ENCODE data around the gene GFER. TPM values are rescaled to one million over a fixed set of nuclear protein-coding genes. Genes with fewer than 3 reads are reported as not detected.

The GFER gene
- total RNA-seq, 1 experiment from 2014 or later: 57.3 TPM

DNA sequence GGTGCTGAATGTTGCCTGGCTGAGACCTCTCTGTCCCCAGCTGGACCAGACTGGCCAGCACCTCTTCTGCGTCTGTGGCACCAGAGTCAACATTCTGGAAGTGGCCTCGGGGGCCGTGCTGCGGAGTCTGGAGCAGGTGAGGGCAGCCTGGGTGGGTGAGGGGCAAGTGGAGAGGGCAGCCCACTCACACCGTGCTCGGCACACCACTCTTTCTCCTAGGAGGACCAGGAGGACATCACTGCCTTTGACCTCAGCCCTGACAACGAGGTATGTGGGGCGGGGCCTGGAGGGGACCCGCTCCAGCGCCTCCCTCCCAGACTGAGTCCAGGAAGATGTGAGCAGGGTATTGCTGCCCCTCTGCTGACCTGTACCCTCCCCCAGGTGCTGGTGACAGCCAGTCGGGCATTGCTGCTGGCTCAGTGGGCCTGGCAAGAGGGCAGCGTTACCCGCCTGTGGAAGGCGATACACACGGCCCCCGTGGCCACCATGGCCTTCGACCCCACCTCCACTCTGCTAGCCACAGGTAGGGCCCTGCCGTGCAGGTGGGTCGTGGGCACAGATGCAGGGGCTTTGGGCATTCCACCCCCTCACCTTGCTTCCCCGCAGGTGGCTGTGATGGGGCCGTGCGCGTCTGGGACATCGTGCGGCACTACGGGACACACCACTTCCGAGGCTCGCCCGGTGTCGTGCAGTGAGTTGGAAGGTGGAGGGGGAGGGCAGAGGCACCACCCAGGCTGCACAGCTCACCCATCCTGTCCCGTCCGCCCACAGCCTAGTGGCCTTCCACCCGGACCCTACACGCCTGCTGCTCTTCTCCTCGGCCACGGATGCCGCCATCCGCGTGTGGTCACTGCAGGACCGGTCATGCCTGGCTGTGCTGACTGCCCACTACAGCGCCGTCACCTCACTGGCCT, 9.6 kb upstream of the GFER start:
- TF ChIP-seq, protein P1, sequence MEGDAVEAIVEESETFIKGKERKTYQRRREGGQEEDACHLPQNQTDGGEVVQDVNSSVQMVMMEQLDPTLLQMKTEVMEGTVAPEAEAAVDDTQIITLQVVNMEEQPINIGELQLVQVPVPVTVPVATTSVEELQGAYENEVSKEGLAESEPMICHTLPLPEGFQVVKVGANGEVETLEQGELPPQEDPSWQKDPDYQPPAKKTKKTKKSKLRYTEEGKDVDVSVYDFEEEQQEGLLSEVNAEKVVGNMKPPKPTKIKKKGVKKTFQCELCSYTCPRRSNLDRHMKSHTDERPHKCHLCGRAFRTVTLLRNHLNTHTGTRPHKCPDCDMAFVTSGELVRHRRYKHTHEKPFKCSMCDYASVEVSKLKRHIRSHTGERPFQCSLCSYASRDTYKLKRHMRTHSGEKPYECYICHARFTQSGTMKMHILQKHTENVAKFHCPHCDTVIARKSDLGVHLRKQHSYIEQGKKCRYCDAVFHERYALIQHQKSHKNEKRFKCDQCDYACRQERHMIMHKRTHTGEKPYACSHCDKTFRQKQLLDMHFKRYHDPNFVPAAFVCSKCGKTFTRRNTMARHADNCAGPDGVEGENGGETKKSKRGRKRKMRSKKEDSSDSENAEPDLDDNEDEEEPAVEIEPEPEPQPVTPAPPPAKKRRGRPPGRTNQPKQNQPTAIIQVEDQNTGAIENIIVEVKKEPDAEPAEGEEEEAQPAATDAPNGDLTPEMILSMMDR (IDR thresholded peaks at IDR 0.05; ENCODE audit: insufficient read depth in 1 of 2, low read depth in 1 of 2, low read length in 1 of 2, severe bottlenecking in 1 of 2, unreplicated experiment in 1 of 2): no peak
- H3K4me3 ChIP-seq (ENCODE audit: low read depth, low read length): no peak overlapping the region
- no peak for DNase-seq
- no peaks in the 10 kb centered on the region for H3K9me3 ChIP-seq
- H3K4me3 Mint-ChIP-seq (ENCODE audit: unreplicated experiment): no peak overlapping the region
- peaks cover 9% of the 10 kb centered on the region for H3K4me1 Mint-ChIP-seq (ENCODE audit: low read depth, unreplicated experiment)
- H3K9me3 Mint-ChIP-seq (ENCODE audit: unreplicated experiment): no peaks in the 10 kb centered on the region
- BruUV-seq (replicated peaks): no TSS peak
- no peaks in the 10 kb centered on the region for H3K27me3 ChIP-seq (replicated peaks; ENCODE audit: control insufficient read depth, insufficient read depth, low read length)
- no peaks in the 10 kb centered on the region for H3K27me3 Mint-ChIP-seq (ENCODE audit: insufficient read depth, unreplicated experiment)
- H3K36me3 Mint-ChIP-seq (ENCODE audit: insufficient read depth, unreplicated experiment): peaks cover 26% of the 10 kb centered on the region
- intact Hi-C loops (cut with micrococcal nuclease; ENCODE audit: unreplicated experiment): no loop called here
- no peaks in the 10 kb centered on the region; the same call in 1 of the 2 replicates for H3K36me3 ChIP-seq (ENCODE audit: control insufficient read depth, insufficient read depth, low read length)
- ChIA-PET POLR2A (no interaction called here), CTCF (no interaction called here)
- H3K27ac Mint-ChIP-seq (ENCODE audit: unreplicated experiment): no peak overlapping the region
- H3K4me1 ChIP-seq: no peaks in the 10 kb centered on the region

DNA sequence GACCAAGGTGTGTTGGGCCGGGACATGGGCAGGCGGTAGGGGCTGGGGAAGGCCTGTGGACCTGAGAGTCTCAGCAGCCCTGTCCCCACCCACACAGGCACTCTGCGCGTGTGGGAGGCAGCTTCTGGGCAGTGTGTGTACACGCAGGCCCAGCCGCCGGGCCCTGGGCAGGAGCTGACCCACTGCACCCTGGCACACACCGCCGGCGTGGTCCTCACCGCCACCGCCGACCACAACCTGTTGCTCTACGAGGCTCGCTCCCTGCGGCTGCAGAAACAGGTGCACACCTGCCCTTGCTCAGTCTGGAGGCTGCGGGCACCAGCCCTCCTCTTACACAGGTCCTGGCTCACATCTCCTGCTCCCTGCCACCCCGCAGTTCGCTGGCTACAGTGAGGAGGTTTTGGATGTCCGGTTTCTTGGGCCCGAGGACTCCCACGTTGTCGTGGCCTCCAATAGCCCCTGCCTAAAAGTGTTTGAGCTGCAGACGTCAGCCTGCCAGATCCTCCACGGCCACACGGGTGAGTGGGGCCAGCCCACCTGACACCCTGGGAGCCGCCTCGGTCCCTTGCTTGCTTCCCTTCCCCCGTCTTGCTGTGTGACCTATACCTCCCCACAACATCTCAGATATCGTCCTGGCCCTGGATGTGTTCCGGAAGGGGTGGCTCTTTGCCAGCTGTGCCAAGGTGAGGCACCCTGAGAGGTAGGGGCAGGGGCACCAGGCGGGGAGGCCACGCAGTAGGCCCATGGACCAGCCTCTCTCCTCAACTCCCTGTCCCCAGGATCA, 8.4 kb upstream of the GFER start:
- no peak overlapping the region for H3K4me3 Mint-ChIP-seq (ENCODE audit: unreplicated experiment)
- H3K4me1 Mint-ChIP-seq (ENCODE audit: low read depth, unreplicated experiment): peaks cover 9% of the 10 kb centered on the region
- peaks cover 30% of the 10 kb centered on the region for H3K36me3 Mint-ChIP-seq (ENCODE audit: insufficient read depth, unreplicated experiment)
- no peaks in the 10 kb centered on the region for H3K9me3 Mint-ChIP-seq (ENCODE audit: unreplicated experiment)
- H3K27ac Mint-ChIP-seq (ENCODE audit: unreplicated experiment): no peak overlapping the region
- no peaks in the 10 kb centered on the region for H3K27me3 Mint-ChIP-seq (ENCODE audit: insufficient read depth, unreplicated experiment)
- H3K27me3 ChIP-seq (replicated peaks; ENCODE audit: control insufficient read depth, insufficient read depth, low read length): no peaks in the 10 kb centered on the region
- ChIA-PET POLR2A (no interaction called here), CTCF (no interaction called here)
- H3K36me3 ChIP-seq (ENCODE audit: control insufficient read depth, insufficient read depth, low read length): no peaks in the 10 kb centered on the region; the same call in 1 of the 2 replicates
- no peaks in the 10 kb centered on the region for H3K9me3 ChIP-seq
- H3K4me3 ChIP-seq (ENCODE audit: low read depth, low read length): no peak overlapping the region
- no peak for DNase-seq
- intact Hi-C loops (cut with micrococcal nuclease; ENCODE audit: unreplicated experiment): no loop called here
- BruUV-seq (replicated peaks): no TSS peak
- H3K4me1 ChIP-seq: no peaks in the 10 kb centered on the region
- TF ChIP-seq, protein P1 (IDR thresholded peaks at IDR 0.05; ENCODE audit: insufficient read depth in 1 of 2, low read depth in 1 of 2, low read length in 1 of 2, severe bottlenecking in 1 of 2, unreplicated experiment in 1 of 2): no peak

- Mint-ChIP-seq H3K36me3 (ENCODE audit: insufficient read depth, unreplicated experiment) (peaks cover 34% of the 10 kb centered on the region), H3K9me3 (ENCODE audit: unreplicated experiment) (no peaks in the 10 kb centered on the region), H3K27me3 (ENCODE audit: insufficient read depth, unreplicated experiment) (no peaks in the 10 kb centered on the region), H3K27ac (ENCODE audit: unreplicated experiment) (no peak overlapping the region), H3K4me3 (ENCODE audit: unreplicated experiment) (no peak overlapping the region), H3K4me1 (ENCODE audit: low read depth, unreplicated experiment) (peaks cover 9% of the 10 kb centered on the region)
- CTCF ChIA-PET: no interaction called here
- H3K4me1 ChIP-seq: no peaks in the 10 kb centered on the region
- intact Hi-C loops (cut with micrococcal nuclease; ENCODE audit: unreplicated experiment): no loop called here
- H3K36me3 ChIP-seq (ENCODE audit: control insufficient read depth, insufficient read depth, low read length): no peaks in the 10 kb centered on the region; the same call in 1 of the 2 replicates
- TF ChIP-seq, protein P1 (IDR thresholded peaks at IDR 0.05; ENCODE audit: insufficient read depth in 1 of 2, low read depth in 1 of 2, low read length in 1 of 2, severe bottlenecking in 1 of 2, unreplicated experiment in 1 of 2): no peak
- no peak overlapping the region for H3K4me3 ChIP-seq (ENCODE audit: low read depth, low read length)
- H3K27me3 ChIP-seq (replicated peaks; ENCODE audit: control insufficient read depth, insufficient read depth, low read length): no peaks in the 10 kb centered on the region
- DNase-seq: no peak
- H3K9me3 ChIP-seq: no peaks in the 10 kb centered on the region
- POLR2A ChIA-PET: no interaction called here
- BruUV-seq (replicated peaks): no TSS peak
Observed at GRCh38 chr16:1976216-1976520, 7.8 kb upstream of the GFER start.

Measured in Caco-2 (cell line).